HG02571 (cell line): ENCODE results near the gene IGIP.
A peak's percentile ranks its signal among the peaks of the same experiment; 100 is the strongest.

ENCODE experiments used
- ATAC-seq: cut with Tn5 transposase; IDR thresholded peaks from one replicate; pipeline ENCODE4 v1.9.1; 2021; ENCODE audit warnings: mild to moderate bottlenecking, moderate library complexity; ENCODE audit not compliant: unreplicated experiment

IGIP gene

GRCh38 chr5:140111011-140111858 is 14.5 kb upstream of the IGIP start:
- no peak for ATAC-seq

- ATAC-seq = no peak
Measured at GRCh38 chr5:140111859-140112551, 13.7 kb upstream of the IGIP start.

- ATAC-seq = no peak
Measured at GRCh38 chr5:140112685-140113179, 13.0 kb upstream of the IGIP start.

- ATAC-seq = no peak
Measured at GRCh38 chr5:140113180-140113698, 12.5 kb upstream of the IGIP start.

GRCh38 chr5:140113699-140114263 is 12.0 kb upstream of the IGIP start, which contains the start of gene PURA:
Gene PURA, plus strand, starts transcription at chr5:140114109. Its CDS starts 73 bp downstream, at chr5:140114182.
- peak; percentile 91 for ATAC-seq

- peak; percentile 37 for ATAC-seq
Measured at GRCh38 chr5:140114341-140115185, 11.2 kb upstream of the IGIP start.

- ATAC-seq = no peak
Measured at GRCh38 chr5:140115186-140115500, 10.6 kb upstream of the IGIP start.

GRCh38 chr5:140116716-140117115 is 9.0 kb upstream of the IGIP start:
- ATAC-seq = no peak

GRCh38 chr5:140117523-140117922 is 8.2 kb upstream of the IGIP start:
- no peak for ATAC-seq

- no peak for ATAC-seq
Measured at GRCh38 chr5:140118302-140118936, 7.3 kb upstream of the IGIP start.

- no peak for ATAC-seq
Measured at GRCh38 chr5:140126315-140127012, 727 bp downstream of the IGIP start.

GRCh38 chr5:140128376-140128775 is 2.6 kb downstream of the IGIP start:
- no peak for ATAC-seq

- ATAC-seq = no peak
Measured at GRCh38 chr5:140130949-140131733, 5.4 kb downstream of the IGIP start.

GRCh38 chr5:140131967-140132409 is 6.3 kb downstream of the IGIP start:
- no peak for ATAC-seq

- ATAC-seq = no peak
Measured at GRCh38 chr5:140133514-140134167, 7.9 kb downstream of the IGIP start.

- ATAC-seq = no peak
Measured at GRCh38 chr5:140134277-140134935, 8.7 kb downstream of the IGIP start.

GRCh38 chr5:140135127-140135526 is 9.4 kb downstream of the IGIP start:
- ATAC-seq = no peak

GRCh38 chr5:140136624-140137023 is 10.9 kb downstream of the IGIP start:
- ATAC-seq = no peak
